Measurements from ENCODE around the gene HBG2. TPM values are rescaled to one million over a fixed set of nuclear protein-coding genes. Genes with fewer than 3 reads are reported as not detected.

The HBG2 gene
- total and polyA plus RNA-seq, 2 experiments from 2014 or later = not detected

- H3K4me1 Mint-ChIP-seq = no peaks in the 10 kb centered on the region
- no peaks in the 10 kb centered on the region for H3K36me3 Mint-ChIP-seq (ENCODE audit: low read depth)
Measured at GRCh38 chr11:5240056-5240455, 14.5 kb downstream of the HBG2 start.

More at GRCh38 chr11:5240056-5240455, 14.5 kb downstream of the HBG2 start:
- no peak overlapping the region for H3K4me3 ChIP-seq
- H3K27me3 ChIP-seq (ENCODE audit: insufficient read depth) = no peaks in the 10 kb centered on the region
- Mint-ChIP-seq H3K9me3 (no peaks in the 10 kb centered on the region), H3K27ac (no peak overlapping the region), H3K4me3 (no peak overlapping the region), H3K27me3 (ENCODE audit: insufficient read depth, low read depth, poor library complexity) (peaks cover 7% of the 10 kb centered on the region)
- DNase-seq (ENCODE audit: low spot score) = no peak
- H3K9me2 ChIP-seq (ENCODE audit: insufficient read depth) = 0 out of 2 replicates have a peak, but pooled peaks cover 2% of the 10 kb centered on the region
- no peaks in the 10 kb centered on the region for H3K79me2 ChIP-seq (replicated peaks; ENCODE audit: insufficient read depth)
- H3F3A ChIP-seq (replicated peaks; ENCODE audit: low read depth) = no peaks in the 10 kb centered on the region
- TF ChIP-seq ZNF114 (CRISPR knock-in tag; IDR thresholded peaks at IDR 0.05) (no peak), CTCF (conservative IDR thresholded peaks at IDR 0.05; ENCODE audit: low read depth in 2 of 2) (no peak), JUNB (IDR thresholded peaks at IDR 0.05; ENCODE audit: unreplicated experiment) (no peak), REST (IDR thresholded peaks at IDR 0.05; ENCODE audit: unreplicated experiment) (no peak), CREB1 (CRISPR knock-in tag; IDR thresholded peaks at IDR 0.05; ENCODE audit: low read depth) (no peak), STAT1 (IDR thresholded peaks at IDR 0.05; ENCODE audit: unreplicated experiment) (no peak), ZNF462 (CRISPR knock-in tag; IDR thresholded peaks at IDR 0.05) (no peak), POLR2AphosphoS5 (IDR thresholded peaks at IDR 0.05; ENCODE audit: low read depth) (no peak), ZNF331 (CRISPR knock-in tag; IDR thresholded peaks at IDR 0.05; ENCODE audit: low read depth) (no peak), EZH2phosphoT487 (IDR thresholded peaks at IDR 0.05; ENCODE audit: unreplicated experiment) (no peak), ETS1 (IDR thresholded peaks at IDR 0.05) (no peak), EZH2 (IDR thresholded peaks at IDR 0.05; ENCODE audit: low read depth, unreplicated experiment) (no peak), NANOG (IDR thresholded peaks at IDR 0.05; ENCODE audit: borderline replicate concordance) (no peak)
- H3K4me2 ChIP-seq = no peak overlapping the region
- no peaks in the 10 kb centered on the region for H3K4me1 ChIP-seq (ENCODE audit: insufficient read depth)
- no peak overlapping the region for H2AFZ ChIP-seq
- H3K36me3 ChIP-seq (ENCODE audit: insufficient read depth) = no peaks in the 10 kb centered on the region
- no peak overlapping the region for H3K27ac ChIP-seq (ENCODE audit: low read depth)
- no peak for ATAC-seq
- H4K20me1 ChIP-seq (replicated peaks; ENCODE audit: insufficient read depth) = no peaks in the 10 kb centered on the region

All from GM23338 (cell line).